BLaER1 (cell line): ENCODE results near the gene GFOD1.
A peak's percentile ranks its signal among the peaks of the same experiment; 100 is the strongest.

Experiments
- H3K27ac ChIP-seq: shearing (Covaris generic); formaldehyde crosslinking; 2 replicates; pipeline ENCODE4 v1.8.1; 2022
- H3K27me3 ChIP-seq: shearing (Covaris generic); formaldehyde crosslinking; 2 replicates; pipeline ENCODE4 v1.8.1; 2022
- H3K36me3 ChIP-seq: shearing (Covaris generic); formaldehyde crosslinking; 2 replicates; pipeline ENCODE4 v1.8.1; 2022
- H3K4me1 ChIP-seq: shearing (Covaris generic); formaldehyde crosslinking; 2 replicates; pipeline ENCODE4 v1.8.1; 2022
- H3K4me2 ChIP-seq: shearing (Covaris generic); formaldehyde crosslinking; 2 replicates; pipeline ENCODE4 v1.8.1; 2022
- H3K4me3 ChIP-seq: shearing (Covaris generic); formaldehyde crosslinking; 2 replicates; pipeline ENCODE4 v1.8.1; 2022
- H3K9ac ChIP-seq: shearing (Covaris generic); formaldehyde crosslinking; 2 replicates; pipeline ENCODE4 v1.8.1; 2022
- H3K9me3 ChIP-seq: shearing (Covaris generic); formaldehyde crosslinking; 2 replicates; pipeline ENCODE4 v1.8.1; 2022
- H4K20me1 ChIP-seq: shearing (Covaris generic); formaldehyde crosslinking; 2 replicates; pipeline ENCODE4 v1.8.1; 2022
- Cebpa-rat ChIP-seq: shearing (Covaris generic); IDR thresholded peaks from 2 replicates; pipeline ENCODE4 v1.8.1; 2022

GFOD1 gene

GRCh38 chr6:13526357-13526726 lies 38.9 kb upstream of the GFOD1 start:
- Histone ChIP-seq H3K36me3 (no peaks in the 10 kb centered on the region), H3K9ac (peak overlapping the region; percentile 27; the same call in 1 of the 2 replicates), H3K4me1 (peaks cover 67% of the 10 kb centered on the region), H3K4me3 (0 out of 2 replicates have a peak overlapping the region, but pooled peaks have one; percentile 13), H3K4me2 (peak overlapping the region; percentile 72), H3K27me3 (no peaks in the 10 kb centered on the region), H3K9me3 (no peaks in the 10 kb centered on the region), H4K20me1 (no peaks in the 10 kb centered on the region), H3K27ac (peak overlapping the region; percentile 85)
- TF ChIP-seq Cebpa-rat = no peak

GRCh38 chr6:13524801-13525508 lies 37.6 kb upstream of the GFOD1 start:
- H3K4me1 ChIP-seq = peaks cover 67% of the 10 kb centered on the region
- peaks cover 1% of the 10 kb centered on the region; the same call in 1 of the 2 replicates for H3K9me3 ChIP-seq
- no peaks in the 10 kb centered on the region for H3K36me3 ChIP-seq
- H3K9ac ChIP-seq = peak overlapping the region; percentile 31; the same call in 1 of the 2 replicates
- no peaks in the 10 kb centered on the region for H4K20me1 ChIP-seq
- H3K27ac ChIP-seq = peak overlapping the region; percentile 85
- H3K4me3 ChIP-seq = no peak overlapping the region
- peak overlapping the region; percentile 72 for H3K4me2 ChIP-seq
- no peak for TF ChIP-seq Cebpa-rat
- no peaks in the 10 kb centered on the region for H3K27me3 ChIP-seq

GRCh38 chr6:13523826-13524622 lies 36.6 kb upstream of the GFOD1 start:
- no peaks in the 10 kb centered on the region for H3K27me3 ChIP-seq
- peaks cover 62% of the 10 kb centered on the region for H3K4me1 ChIP-seq
- H4K20me1 ChIP-seq = no peaks in the 10 kb centered on the region
- TF ChIP-seq Cebpa-rat = no peak
- peak overlapping the region; percentile 85 for H3K27ac ChIP-seq
- H3K4me3 ChIP-seq = no peak overlapping the region
- H3K9ac ChIP-seq = peak overlapping the region; percentile 31
- H3K4me2 ChIP-seq = peak overlapping the region; percentile 72
- H3K9me3 ChIP-seq = peaks cover 5% of the 10 kb centered on the region; the same call in 1 of the 2 replicates
- no peaks in the 10 kb centered on the region for H3K36me3 ChIP-seq

GRCh38 chr6:13522656-13523055 lies 35.3 kb upstream of the GFOD1 start:
- Histone ChIP-seq H4K20me1 (no peaks in the 10 kb centered on the region), H3K4me2 (no peak overlapping the region), H3K27me3 (no peaks in the 10 kb centered on the region), H3K36me3 (no peaks in the 10 kb centered on the region), H3K27ac (no peak overlapping the region), H3K4me3 (no peak overlapping the region), H3K4me1 (peaks cover 60% of the 10 kb centered on the region), H3K9me3 (peaks cover 5% of the 10 kb centered on the region; the same call in 1 of the 2 replicates), H3K9ac (no peak overlapping the region)
- TF ChIP-seq Cebpa-rat = no peak

GRCh38 chr6:13519839-13520238 lies 32.4 kb upstream of the GFOD1 start:
- no peak overlapping the region for H3K4me2 ChIP-seq
- H4K20me1 ChIP-seq = no peaks in the 10 kb centered on the region
- no peaks in the 10 kb centered on the region for H3K27me3 ChIP-seq
- TF ChIP-seq Cebpa-rat = no peak
- H3K4me3 ChIP-seq = no peak overlapping the region
- peaks cover 32% of the 10 kb centered on the region for H3K4me1 ChIP-seq
- peaks cover 5% of the 10 kb centered on the region; the same call in 1 of the 2 replicates for H3K9me3 ChIP-seq
- H3K27ac ChIP-seq = no peak overlapping the region
- no peak overlapping the region for H3K9ac ChIP-seq
- no peaks in the 10 kb centered on the region for H3K36me3 ChIP-seq

GRCh38 chr6:13517116-13517515 lies 29.7 kb upstream of the GFOD1 start:
- Histone ChIP-seq H3K27me3 (no peaks in the 10 kb centered on the region), H3K36me3 (no peaks in the 10 kb centered on the region), H3K4me2 (no peak overlapping the region), H3K9ac (no peak overlapping the region), H3K4me1 (peaks cover 11% of the 10 kb centered on the region), H3K27ac (no peak overlapping the region), H3K4me3 (no peak overlapping the region), H4K20me1 (no peaks in the 10 kb centered on the region), H3K9me3 (peaks cover 15% of the 10 kb centered on the region)
- no peak for TF ChIP-seq Cebpa-rat

GRCh38 chr6:13515912-13516311 lies 28.5 kb upstream of the GFOD1 start:
- Histone ChIP-seq H3K36me3 (no peaks in the 10 kb centered on the region), H3K27ac (no peak overlapping the region), H3K9me3 (peaks cover 27% of the 10 kb centered on the region), H3K9ac (no peak overlapping the region), H3K4me3 (no peak overlapping the region), H3K4me1 (peaks cover 11% of the 10 kb centered on the region), H3K4me2 (no peak overlapping the region), H3K27me3 (no peaks in the 10 kb centered on the region), H4K20me1 (no peaks in the 10 kb centered on the region)
- TF ChIP-seq Cebpa-rat = no peak

- peaks cover 9% of the 10 kb centered on the region for H3K4me1 ChIP-seq
- no peak overlapping the region for H3K9ac ChIP-seq
- no peaks in the 10 kb centered on the region for H3K36me3 ChIP-seq
- H3K4me3 ChIP-seq = no peak overlapping the region
- H3K27ac ChIP-seq = no peak overlapping the region
- H3K9me3 ChIP-seq = peaks cover 34% of the 10 kb centered on the region
- H3K27me3 ChIP-seq = no peaks in the 10 kb centered on the region
- H3K4me2 ChIP-seq = no peak overlapping the region
- no peak for TF ChIP-seq Cebpa-rat
- H4K20me1 ChIP-seq = no peaks in the 10 kb centered on the region
Observed at GRCh38 chr6:13513626-13514502, 26.5 kb upstream of the GFOD1 start.

GRCh38 chr6:13512900-13513299 lies 25.5 kb upstream of the GFOD1 start:
- Histone ChIP-seq H3K36me3 (no peaks in the 10 kb centered on the region), H4K20me1 (no peaks in the 10 kb centered on the region), H3K4me2 (no peak overlapping the region), H3K4me1 (no peaks in the 10 kb centered on the region), H3K4me3 (no peak overlapping the region), H3K27me3 (no peaks in the 10 kb centered on the region), H3K9ac (no peak overlapping the region), H3K9me3 (peaks cover 34% of the 10 kb centered on the region), H3K27ac (no peak overlapping the region)
- TF ChIP-seq Cebpa-rat = no peak
